SK-N-SH (cell line): ENCODE results near the gene PEA15. TPM values are rescaled to one million over a fixed set of nuclear protein-coding genes. Genes with fewer than 3 reads are reported as not detected.

Experiments
- CTCF ChIA-PET: fragments of 300-600, 350-600 bp; formaldehyde crosslinking; extraction: SDS; loops from one replicate; lab custom pipeline; 2021; lab: Yijun Ruan, JAX
- POLR2A ChIA-PET: fragments of 350-600 bp; sonication (Branson Sonifier 250); formaldehyde crosslinking; extraction: SDS; loops from one replicate; lab custom pipeline; 2020; ENCODE audit warnings: antibody characterized with exemption, inconsistent platforms; lab: Yijun Ruan, JAX
- DNase-seq: peaks from one replicate; pipeline ENCODE4 v3.0.0; 2012
- H2AFZ ChIP-seq: fragments of 200-600 bp; sonication (generic); 2 replicates; pipeline ENCODE4 v1.8.1; 2016; ENCODE audit warnings: antibody characterized with exemption, mild to moderate bottlenecking, low read depth
- H3F3A ChIP-seq: fragments of 200-600 bp; sonication (generic); replicated peaks from 2 replicates; pipeline ENCODE3; 2016; ENCODE audit warnings: antibody characterized with exemption, mild to moderate bottlenecking; ENCODE audit not compliant: insufficient read depth
- H3K27ac ChIP-seq, 2 experiments: fragments of 200-500 bp in 1 of 2; fragments of 200-600 bp in 1 of 2; sonication (Bioruptor generic) in 1 of 2; sonication (generic), shearing (Covaris generic) in 1 of 2; 2 replicates each; pipeline versions ENCODE4 v1.5.1 to v1.6.1; 2014 to 2016; ENCODE audit warnings: low read depth in 2 of 2, inconsistent platforms in 1 of 2, low read length in 1 of 2, mild to moderate bottlenecking in 1 of 2, mixed read lengths in 1 of 2
- H3K27me3 ChIP-seq: fragments of 200-600 bp; sonication (generic), shearing (Covaris generic); 2 replicates; pipeline ENCODE4 v1.6.1; 2016; ENCODE audit warnings: mixed run types; ENCODE audit not compliant: insufficient read depth
- H3K36me3 ChIP-seq, 2 experiments: fragments of 200-500 bp in 1 of 2; fragments of 200-600 bp in 1 of 2; sonication (Bioruptor generic) in 1 of 2; sonication (generic) in 1 of 2; replicated peaks in 1 of 2; 2 replicates each; pipeline versions ENCODE3 to v1.5.1; 2014 to 2016; ENCODE audit warnings: low read length in 1 of 2, mild to moderate bottlenecking in 1 of 2; ENCODE audit not compliant: insufficient read depth in 2 of 2, control insufficient read depth in 1 of 2
- H3K4me1 ChIP-seq, 2 experiments: fragments of 200-500 bp in 1 of 2; fragments of 200-600 bp in 1 of 2; sonication (Bioruptor generic) in 1 of 2; sonication (generic), shearing (Covaris generic) in 1 of 2; 2 replicates each; pipeline versions ENCODE4 v1.5.1 to v1.6.1; 2014 to 2016; ENCODE audit warnings: low read depth in 1 of 2, low read length in 1 of 2, mixed run types in 1 of 2; ENCODE audit not compliant: insufficient read depth in 2 of 2, control insufficient read depth in 1 of 2
- H3K4me2 ChIP-seq: fragments of 200-600 bp; sonication (generic), shearing (Covaris generic); 2 replicates; pipeline ENCODE4 v1.6.1; 2017; ENCODE audit warnings: mixed run types
- H3K4me3 ChIP-seq, 2 experiments: fragments of 200-500 bp in 1 of 2; fragments of 200-600 bp in 1 of 2; sonication (Bioruptor generic) in 1 of 2; sonication (generic), shearing (Covaris generic) in 1 of 2; 2 replicates each; pipeline versions ENCODE4 v1.5.1 to v1.8.1; 2014 to 2016; ENCODE audit warnings: low read depth in 2 of 2, inconsistent platforms in 1 of 2, low read length in 1 of 2, mild to moderate bottlenecking in 1 of 2, mixed read lengths in 1 of 2, moderate library complexity in 1 of 2
- H3K79me2 ChIP-seq: fragments of 200-600 bp; sonication (generic); 2 replicates; pipeline ENCODE4 v1.8.1; 2017; ENCODE audit warnings: mild to moderate bottlenecking; ENCODE audit not compliant: insufficient read depth
- H3K9ac ChIP-seq: fragments of 200-600 bp; sonication (generic); 2 replicates; pipeline ENCODE4 v1.6.1; 2017; ENCODE audit warnings: mixed run types
- H3K9me2 ChIP-seq: fragments of 200-600 bp; sonication (generic); 2 replicates; pipeline ENCODE4 v1.6.1; 2017; ENCODE audit warnings: mixed run types
- H3K9me3 ChIP-seq: fragments of 200-600 bp; sonication (generic); 2 replicates; pipeline ENCODE4 v1.6.1; 2017; ENCODE audit warnings: mixed run types, mild to moderate bottlenecking, moderate library complexity
- H4K20me1 ChIP-seq: fragments of 200-600 bp; sonication (generic); 2 replicates; pipeline ENCODE4 v1.6.1; 2017; ENCODE audit warnings: mild to moderate bottlenecking, mixed run types; ENCODE audit not compliant: insufficient read depth
- CHD2 ChIP-seq: fragments of 150-350 bp; IDR thresholded peaks from 2 replicates; pipeline ENCODE4 v1.6.1; 2018; ENCODE audit warnings: low read length; ENCODE audit not compliant: partially characterized antibody
- ELF1 ChIP-seq: IDR thresholded peaks from 2 replicates; pipeline ENCODE4 v1.4.0; 2012
- EP300 ChIP-seq, 2 experiments: IDR thresholded peaks; 2 replicates each; pipeline versions ENCODE4 v1.4.0 to v1.6.1; 2012; ENCODE audit warnings: borderline replicate concordance in 1 of 2, low read depth in 1 of 2, low read length in 1 of 2
- EZH2phosphoT487 ChIP-seq: fragments of 200-600 bp; sonication (generic); IDR thresholded peaks from 2 replicates; pipeline ENCODE4 v1.6.1; 2017; ENCODE audit warnings: low read depth, mixed run types, mild to moderate bottlenecking, antibody characterized with exemption, moderate library complexity, borderline replicate concordance
- FOSL2 ChIP-seq: IDR thresholded peaks from 2 replicates; pipeline ENCODE4 v1.4.0; 2012; ENCODE audit warnings: low read depth, mild to moderate bottlenecking, moderate library complexity, borderline replicate concordance
- GABPA ChIP-seq: IDR thresholded peaks from 2 replicates; pipeline ENCODE4 v1.4.0; 2012; ENCODE audit warnings: low read depth, mild to moderate bottlenecking
- GATA2 ChIP-seq: sonication (generic); formaldehyde crosslinking; IDR thresholded peaks from 2 replicates; pipeline ENCODE4 v1.5.0; 2020; ENCODE audit warnings: mild to moderate bottlenecking, missing genetic modification reagents
- RCOR1 ChIP-seq: fragments of 150-350 bp; IDR thresholded peaks from 2 replicates; pipeline ENCODE4 v1.6.1; 2017; ENCODE audit warnings: antibody characterized with exemption, low read length
- RFX5 ChIP-seq: IDR thresholded peaks from 2 replicates; pipeline ENCODE4 v1.6.1; 2012; ENCODE audit warnings: mild to moderate bottlenecking, improper control_type of control experiment, low read length
- RXRA ChIP-seq: IDR thresholded peaks from 2 replicates; pipeline ENCODE4 v1.4.0; 2012; ENCODE audit warnings: low read depth, mild to moderate bottlenecking, borderline replicate concordance
- SIN3A ChIP-seq: IDR thresholded peaks from 2 replicates; pipeline ENCODE4 v1.6.1; 2012; ENCODE audit warnings: low read depth, mild to moderate bottlenecking, low read length, moderate library complexity, borderline replicate concordance
- SMC3 ChIP-seq: IDR thresholded peaks from 2 replicates; pipeline ENCODE4 v1.6.1; 2012; ENCODE audit warnings: low read depth, low read length, improper control_type of control experiment
- TEAD4 ChIP-seq: IDR thresholded peaks from 2 replicates; pipeline ENCODE4 v1.4.0; 2012; ENCODE audit warnings: mild to moderate bottlenecking, borderline replicate concordance; ENCODE audit not compliant: insufficient read depth
- WGBS: methylation state at CpG from one replicate; pipeline ENCODE4 v1.1.6; 2017; ENCODE audit warnings: low lambda C conversion rate; 5-methylcytosine and 5-hydroxymethylcytosine counted together
- polyA plus RNA-seq, 3 experiments: library from polyadenylated mRNA; depleted of rRNA; stranded (reverse); fragments of >200 nt; gene quantifications; 2 replicates each; pipeline ENCODE4 v1.2.3, GENCODE V29; 2012
- TF ChIP-seq, protein P1 (sequence below): fragments of 150-350 bp; IDR thresholded peaks from 2 replicates; pipeline ENCODE4 v1.6.1; 2017; ENCODE audit warnings: antibody characterized with exemption, low read length, low read depth, borderline replicate concordance
- TF ChIP-seq, protein P2 (sequence below): IDR thresholded peaks from 2 replicates; pipeline ENCODE4 v1.4.0; 2012; ENCODE audit warnings: low read depth, borderline replicate concordance
- TF ChIP-seq, protein P3 (sequence below): fragments of 200-600 bp; sonication (generic); IDR thresholded peaks from 2 replicates; pipeline ENCODE4 v1.6.1; 2017; ENCODE audit warnings: antibody characterized with exemption, mild to moderate bottlenecking, moderate library complexity
- TF ChIP-seq, protein P4 (sequence below): fragments of 150-350 bp; IDR thresholded peaks from 2 replicates; pipeline ENCODE4 v1.6.1; 2016; ENCODE audit warnings: mild to moderate bottlenecking, low read depth, low read length

PEA15 gene
- polyA plus RNA-seq, 1 of the 3 experiments (the other 2 are of a cell fraction), result 322 TPM

DNA sequence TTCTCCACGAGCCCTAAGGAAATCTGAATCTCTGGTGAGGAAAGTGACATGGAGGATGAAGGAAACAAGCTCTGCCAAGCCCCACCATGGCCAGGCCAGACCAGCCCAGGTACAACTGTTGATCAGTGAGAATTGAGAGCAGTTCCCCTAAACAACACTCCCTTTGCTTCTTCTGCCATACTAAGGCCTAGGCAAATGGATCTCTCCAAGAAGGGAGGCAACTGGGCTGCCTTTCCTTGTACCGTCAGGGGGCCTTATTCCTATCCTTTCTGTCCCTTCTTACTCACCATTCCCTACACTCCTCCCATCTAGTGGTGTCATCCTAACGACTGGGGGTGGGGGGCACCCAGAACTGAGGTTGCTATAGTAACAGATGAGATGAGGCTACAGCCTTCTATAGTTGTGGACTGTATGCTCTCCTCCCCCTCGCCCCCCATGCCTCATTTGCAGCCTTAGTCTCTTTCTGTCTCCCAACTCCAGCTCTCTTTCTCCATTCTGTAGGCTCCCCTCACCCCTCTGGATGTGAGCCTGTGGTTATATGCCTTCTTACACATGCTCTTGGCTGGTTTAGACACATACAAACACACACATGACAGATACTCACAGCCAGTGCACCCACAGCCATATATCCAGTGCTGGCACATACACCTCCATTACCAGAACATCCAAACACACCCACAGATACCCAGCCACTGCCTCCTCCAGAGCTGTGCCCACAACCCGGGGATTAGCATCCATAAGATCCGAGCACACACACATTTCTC, 3.6 kb downstream of the PEA15 start:
- no peak overlapping the region; a peak in 1 of 4 replicates for H3K4me3 ChIP-seq
- TF ChIP-seq RFX5 (no peak), RXRA (no peak), SIN3A (no peak), EZH2phosphoT487 (no peak), TEAD4 (no peak), ELF1 (no peak), GATA2 (CRISPR knock-in tag) (no peak), RCOR1 (no peak), FOSL2 (no peak), EP300 (IDR thresholded peaks at IDR 0.05; ENCODE audit: borderline replicate concordance in 1 of 2, low read depth in 1 of 2, low read length in 1 of 2) (no peak), GABPA (no peak), CHD2 (no peak), SMC3 (no peak)
- TF ChIP-seq, protein P1, sequence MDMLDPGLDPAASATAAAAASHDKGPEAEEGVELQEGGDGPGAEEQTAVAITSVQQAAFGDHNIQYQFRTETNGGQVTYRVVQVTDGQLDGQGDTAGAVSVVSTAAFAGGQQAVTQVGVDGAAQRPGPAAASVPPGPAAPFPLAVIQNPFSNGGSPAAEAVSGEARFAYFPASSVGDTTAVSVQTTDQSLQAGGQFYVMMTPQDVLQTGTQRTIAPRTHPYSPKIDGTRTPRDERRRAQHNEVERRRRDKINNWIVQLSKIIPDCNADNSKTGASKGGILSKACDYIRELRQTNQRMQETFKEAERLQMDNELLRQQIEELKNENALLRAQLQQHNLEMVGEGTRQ, result no peak
- TF ChIP-seq, protein P2, sequence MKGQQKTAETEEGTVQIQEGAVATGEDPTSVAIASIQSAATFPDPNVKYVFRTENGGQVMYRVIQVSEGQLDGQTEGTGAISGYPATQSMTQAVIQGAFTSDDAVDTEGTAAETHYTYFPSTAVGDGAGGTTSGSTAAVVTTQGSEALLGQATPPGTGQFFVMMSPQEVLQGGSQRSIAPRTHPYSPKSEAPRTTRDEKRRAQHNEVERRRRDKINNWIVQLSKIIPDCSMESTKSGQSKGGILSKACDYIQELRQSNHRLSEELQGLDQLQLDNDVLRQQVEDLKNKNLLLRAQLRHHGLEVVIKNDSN, result no peak
- TF ChIP-seq, protein P3, sequence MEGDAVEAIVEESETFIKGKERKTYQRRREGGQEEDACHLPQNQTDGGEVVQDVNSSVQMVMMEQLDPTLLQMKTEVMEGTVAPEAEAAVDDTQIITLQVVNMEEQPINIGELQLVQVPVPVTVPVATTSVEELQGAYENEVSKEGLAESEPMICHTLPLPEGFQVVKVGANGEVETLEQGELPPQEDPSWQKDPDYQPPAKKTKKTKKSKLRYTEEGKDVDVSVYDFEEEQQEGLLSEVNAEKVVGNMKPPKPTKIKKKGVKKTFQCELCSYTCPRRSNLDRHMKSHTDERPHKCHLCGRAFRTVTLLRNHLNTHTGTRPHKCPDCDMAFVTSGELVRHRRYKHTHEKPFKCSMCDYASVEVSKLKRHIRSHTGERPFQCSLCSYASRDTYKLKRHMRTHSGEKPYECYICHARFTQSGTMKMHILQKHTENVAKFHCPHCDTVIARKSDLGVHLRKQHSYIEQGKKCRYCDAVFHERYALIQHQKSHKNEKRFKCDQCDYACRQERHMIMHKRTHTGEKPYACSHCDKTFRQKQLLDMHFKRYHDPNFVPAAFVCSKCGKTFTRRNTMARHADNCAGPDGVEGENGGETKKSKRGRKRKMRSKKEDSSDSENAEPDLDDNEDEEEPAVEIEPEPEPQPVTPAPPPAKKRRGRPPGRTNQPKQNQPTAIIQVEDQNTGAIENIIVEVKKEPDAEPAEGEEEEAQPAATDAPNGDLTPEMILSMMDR, result no peak
- TF ChIP-seq, protein P4, sequence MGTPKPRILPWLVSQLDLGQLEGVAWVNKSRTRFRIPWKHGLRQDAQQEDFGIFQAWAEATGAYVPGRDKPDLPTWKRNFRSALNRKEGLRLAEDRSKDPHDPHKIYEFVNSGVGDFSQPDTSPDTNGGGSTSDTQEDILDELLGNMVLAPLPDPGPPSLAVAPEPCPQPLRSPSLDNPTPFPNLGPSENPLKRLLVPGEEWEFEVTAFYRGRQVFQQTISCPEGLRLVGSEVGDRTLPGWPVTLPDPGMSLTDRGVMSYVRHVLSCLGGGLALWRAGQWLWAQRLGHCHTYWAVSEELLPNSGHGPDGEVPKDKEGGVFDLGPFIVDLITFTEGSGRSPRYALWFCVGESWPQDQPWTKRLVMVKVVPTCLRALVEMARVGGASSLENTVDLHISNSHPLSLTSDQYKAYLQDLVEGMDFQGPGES, result no peak
- peak overlapping the region; percentile 100 for H3K4me2 ChIP-seq
- ChIA-PET CTCF (interaction anchor here (1.0 to 13.6 kb wide), 9 partner anchors 11 to 108 kb away, joined by 3 to 137 read pairs (median 4); partner anchors contain the start of gene CASQ1), POLR2A (interaction anchor here (0.6 to 1.1 kb wide), 3 partner anchors 10 to 192 kb away, joined by 3 read pairs; partner anchors contain the start of genes KCNJ10 and VANGL2)
- H3K9ac ChIP-seq, result peak overlapping the region; percentile 96; the same call in 1 of the 2 replicates
- H2AFZ ChIP-seq, result no peak overlapping the region
- H3K27me3 ChIP-seq, result no peaks in the 10 kb centered on the region
- H3K9me3 ChIP-seq, result no peaks in the 10 kb centered on the region
- peak; percentile 27 for DNase-seq
- no peaks in the 10 kb centered on the region for H3K9me2 ChIP-seq
- peaks cover 49 to 56% of the 10 kb centered on the region in 2 experiments for H3K36me3 ChIP-seq
- H3K79me2 ChIP-seq, result peaks cover 70% of the 10 kb centered on the region
- peaks cover 40 to 68% of the 10 kb centered on the region in 2 experiments for H3K4me1 ChIP-seq
- peak overlapping the region; percentile 67 to 99 for H3K27ac ChIP-seq
- H3F3A ChIP-seq, result peaks cover 30% of the 10 kb centered on the region
- WGBS, result 47% methylated on average over 6 of the region's 6 CpGs
- H4K20me1 ChIP-seq, result peaks cover 56% of the 10 kb centered on the region
